Erythroblast (primary cell): Measurements from ENCODE around the gene OLFM2.
"Not testable (repeated sequence)": the region's sequence is repeated elsewhere in the genome, so short reads cannot be mapped to it uniquely, and the experiment has no call there.

Experiments
- DNase-seq, 2 experiments: peaks; one replicate each; lab custom pipeline; 2025; lab: John Stamatoyannopoulos, UW
- GATA1 ChIP-seq: IDR thresholded peaks from 2 replicates; pipeline ENCODE4 v1.6.1; 2011; ENCODE audit warnings: low read depth, mild to moderate bottlenecking, control low read depth, low read length, moderate library complexity
- POLR2A ChIP-seq: IDR thresholded peaks from 2 replicates; pipeline ENCODE4 v1.6.1; 2011; ENCODE audit warnings: mild to moderate bottlenecking, low read length

OLFM2 gene

GRCh38 chr19:9834307-9834725 is 102.0 kb downstream of the OLFM2 start:
- DNase-seq = no peak
- TF ChIP-seq POLR2A (no peak), GATA1 (no peak)

- DNase-seq = peak; percentile 34 to 39
- TF ChIP-seq POLR2A = no peak
- no peak for TF ChIP-seq GATA1
Observed at GRCh38 chr19:9828551-9829063, 107.7 kb downstream of the OLFM2 start.

- TF ChIP-seq POLR2A (peak; percentile 90), GATA1 (no peak)
- DNase-seq = peak; percentile 92 to 93
Observed at GRCh38 chr19:9827289-9828238, 108.8 kb downstream of the OLFM2 start, which contains the start of gene UBL5. UBL5 (plus strand) TSS chr19:9827918; CDS start chr19:9828338, 420 bp downstream.

- no peak for DNase-seq
- TF ChIP-seq POLR2A (no peak), GATA1 (no peak)
Observed at GRCh38 chr19:9823816-9824215, 112.5 kb downstream of the OLFM2 start.

- DNase-seq = not testable (repeated sequence)
Observed at GRCh38 chr19:9820034-9820433, 116.3 kb downstream of the OLFM2 start.

DNA sequence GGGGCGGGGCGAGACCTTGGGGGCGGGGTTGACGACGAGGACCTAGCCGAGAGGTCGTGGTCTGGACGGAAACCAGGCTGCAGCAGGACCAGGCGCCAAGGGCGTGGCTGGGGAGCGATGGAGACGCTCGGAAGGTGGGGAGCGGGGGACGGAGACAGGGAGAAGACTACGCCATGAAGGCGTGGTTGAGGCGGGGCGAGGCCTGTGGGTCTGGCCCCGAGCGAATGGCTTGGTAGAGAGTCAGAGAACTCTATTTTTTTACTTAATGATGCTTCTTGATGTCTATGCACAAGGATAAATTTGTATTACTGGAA is 116.8 kb downstream of the OLFM2 start:
- TF ChIP-seq POLR2A (no peak), GATA1 (no peak)

GRCh38 chr19:9818734-9819595 is 117.3 kb downstream of the OLFM2 start, which contains the start of gene FBXL12:
FBXL12 (minus strand) TSS chr19:9819079; CDS start chr19:9818813, 266 bp downstream.
- TF ChIP-seq GATA1 (no peak), POLR2A (peak; percentile 81)
- DNase-seq = peak; percentile 98 to 100

More for the DNA sequence above, 116.8 kb downstream of the OLFM2 start:
- DNase-seq = no peak

GRCh38 chr19:9818175-9818733 is 118.1 kb downstream of the OLFM2 start:
- DNase-seq = no peak
- no peak for TF ChIP-seq GATA1
- no peak for TF ChIP-seq POLR2A

- TF ChIP-seq GATA1 = no peak
- no peak for TF ChIP-seq POLR2A
- DNase-seq = no peak
Observed at GRCh38 chr19:9811139-9811538, 125.2 kb downstream of the OLFM2 start.

- DNase-seq = no peak
- TF ChIP-seq POLR2A = no peak
- no peak for TF ChIP-seq GATA1
Observed at GRCh38 chr19:9808855-9809824, 127.2 kb downstream of the OLFM2 start.

DNA sequence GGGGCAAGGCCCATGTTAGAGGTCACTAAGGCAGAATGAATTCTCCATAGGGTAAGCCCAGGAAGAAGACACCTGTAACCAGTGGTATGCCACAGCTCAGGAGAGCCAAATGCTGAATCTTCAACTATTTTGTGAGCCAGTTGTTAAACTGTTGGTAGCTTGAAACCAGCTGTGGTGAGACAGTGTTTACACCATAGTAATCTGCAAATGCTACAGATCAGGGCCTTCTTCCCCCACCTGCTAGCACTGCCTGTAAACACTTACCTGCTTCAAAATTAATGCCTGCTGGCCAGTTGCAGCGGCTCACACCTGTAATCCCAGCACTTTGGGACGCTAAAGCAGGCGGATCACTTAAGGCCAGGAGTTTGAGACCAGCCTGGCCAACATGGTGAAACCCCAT is 129.5 kb downstream of the OLFM2 start:
- no peak for TF ChIP-seq POLR2A
- DNase-seq = no peak
